ENCODE measurements around the gene CAMK4. TPM values are rescaled to one million over a fixed set of nuclear protein-coding genes. Genes with fewer than 3 reads are reported as not detected.
A peak's percentile ranks its signal among the peaks of the same experiment; 100 is the strongest.

Gene CAMK4
- total RNA-seq, 1 donor from 2014 or later = 3.8 TPM

DNA sequence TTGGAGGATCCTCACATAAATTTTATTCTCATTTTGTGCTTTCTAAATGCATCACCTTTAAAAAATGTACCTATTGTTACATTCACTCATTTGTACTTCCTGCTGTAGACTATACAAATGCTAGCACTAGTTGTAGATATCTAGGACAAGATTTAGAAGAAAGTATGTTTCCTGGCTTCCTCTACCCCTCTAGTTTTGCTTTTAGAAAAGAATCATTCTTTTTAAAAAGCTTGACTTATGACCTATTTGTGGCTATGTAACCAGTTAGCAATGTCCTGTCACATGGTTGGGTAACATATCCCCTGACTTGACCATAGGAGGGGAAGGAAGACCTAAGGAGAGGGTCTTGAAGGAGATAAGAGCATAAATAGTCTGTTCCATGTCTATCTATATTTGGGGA, 13.3 kb downstream of the CAMK4 start:
- Mint-ChIP-seq H3K9me3 (ENCODE audit: unreplicated experiment) (no peaks in the 10 kb centered on the region), H3K4me3 (ENCODE audit: unreplicated experiment) (no peak overlapping the region), H3K4me1 (ENCODE audit: low read depth, unreplicated experiment) (peaks cover 12% of the 10 kb centered on the region), H3K27ac (ENCODE audit: unreplicated experiment) (peak overlapping the region; percentile 77), H3K36me3 (ENCODE audit: low read depth, unreplicated experiment) (peaks cover 2% of the 10 kb centered on the region), H3K27me3 (ENCODE audit: low read depth, unreplicated experiment) (peaks cover 2% of the 10 kb centered on the region)
- no peaks in the 10 kb centered on the region for H3K79me2 ChIP-seq (ENCODE audit: insufficient read depth, low read length)
- no peaks in the 10 kb centered on the region for H3K36me3 ChIP-seq (ENCODE audit: insufficient read depth, low read length)
- H2AFZ ChIP-seq (ENCODE audit: low read depth, low read length) = no peak overlapping the region
- no peak overlapping the region for H3K9ac ChIP-seq (ENCODE audit: low read length)
- DNase-seq (ENCODE audit: low read depth) (peak; percentile 47), FAIRE-seq (no peak)
- no peak for TF ChIP-seq EZH2 (IDR thresholded peaks at IDR 0.05; ENCODE audit: insufficient read depth, low read length)
- TF ChIP-seq, protein P1, sequence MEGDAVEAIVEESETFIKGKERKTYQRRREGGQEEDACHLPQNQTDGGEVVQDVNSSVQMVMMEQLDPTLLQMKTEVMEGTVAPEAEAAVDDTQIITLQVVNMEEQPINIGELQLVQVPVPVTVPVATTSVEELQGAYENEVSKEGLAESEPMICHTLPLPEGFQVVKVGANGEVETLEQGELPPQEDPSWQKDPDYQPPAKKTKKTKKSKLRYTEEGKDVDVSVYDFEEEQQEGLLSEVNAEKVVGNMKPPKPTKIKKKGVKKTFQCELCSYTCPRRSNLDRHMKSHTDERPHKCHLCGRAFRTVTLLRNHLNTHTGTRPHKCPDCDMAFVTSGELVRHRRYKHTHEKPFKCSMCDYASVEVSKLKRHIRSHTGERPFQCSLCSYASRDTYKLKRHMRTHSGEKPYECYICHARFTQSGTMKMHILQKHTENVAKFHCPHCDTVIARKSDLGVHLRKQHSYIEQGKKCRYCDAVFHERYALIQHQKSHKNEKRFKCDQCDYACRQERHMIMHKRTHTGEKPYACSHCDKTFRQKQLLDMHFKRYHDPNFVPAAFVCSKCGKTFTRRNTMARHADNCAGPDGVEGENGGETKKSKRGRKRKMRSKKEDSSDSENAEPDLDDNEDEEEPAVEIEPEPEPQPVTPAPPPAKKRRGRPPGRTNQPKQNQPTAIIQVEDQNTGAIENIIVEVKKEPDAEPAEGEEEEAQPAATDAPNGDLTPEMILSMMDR (IDR thresholded peaks at IDR 0.05; ENCODE audit: insufficient read depth, low read depth, low read length) = no peak
- H3K4me2 ChIP-seq (ENCODE audit: low read length) = peak overlapping the region; percentile 33
- H3K27me3 ChIP-seq (ENCODE audit: insufficient read depth, low read length) = no peaks in the 10 kb centered on the region
- H3K4me1 ChIP-seq (ENCODE audit: insufficient read depth, low read length) = no peaks in the 10 kb centered on the region
- H3K9me3 ChIP-seq (ENCODE audit: insufficient read depth, low read depth, low read length) = no peaks in the 10 kb centered on the region
- no peaks in the 10 kb centered on the region for H4K20me1 ChIP-seq (ENCODE audit: insufficient read depth, low read length)
- no peak overlapping the region for H3K4me3 ChIP-seq (ENCODE audit: insufficient read depth, low read depth, low read length)
- H3K27ac ChIP-seq (ENCODE audit: low read depth, low read length) = no peak overlapping the region

DNA sequence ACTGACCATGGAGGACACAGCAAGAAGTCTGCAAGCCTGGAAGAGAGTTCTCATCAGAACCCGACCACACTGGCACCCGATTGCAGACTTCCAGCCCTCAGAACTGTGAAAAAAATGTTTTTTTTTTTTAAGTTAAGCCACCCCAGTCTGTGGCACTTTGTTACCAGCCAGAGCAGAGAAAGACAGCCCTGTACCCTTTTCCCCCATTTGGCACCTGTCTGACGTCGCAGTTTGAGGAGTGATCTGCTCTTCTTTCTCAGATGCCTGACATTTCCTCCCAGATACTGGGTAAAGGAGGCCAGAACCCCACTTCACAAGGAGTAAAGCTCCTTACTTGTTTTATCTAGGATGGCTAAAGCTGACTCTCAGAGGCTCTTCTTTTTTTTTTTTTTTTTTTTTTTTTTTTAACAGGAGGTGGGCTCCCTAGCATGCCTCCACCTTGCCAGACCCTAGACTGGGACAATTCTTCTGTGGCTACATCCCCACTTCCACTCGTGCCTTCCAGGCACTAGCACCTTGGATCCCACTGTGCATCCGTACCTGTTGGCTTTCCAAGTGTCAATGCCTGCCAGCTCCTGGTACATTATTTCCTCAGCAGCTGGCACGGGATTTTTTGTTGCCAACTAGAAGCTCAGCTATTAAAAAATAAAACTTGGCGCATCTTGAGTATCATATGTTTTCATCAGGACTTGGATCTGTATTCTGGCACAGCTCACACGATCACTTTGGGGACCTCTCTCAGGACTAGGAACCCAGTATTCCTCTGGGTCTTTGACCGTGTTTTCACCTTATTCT, 14.4 kb downstream of the CAMK4 start:
- no peak for FAIRE-seq
- TF ChIP-seq, protein P1 (IDR thresholded peaks at IDR 0.05; ENCODE audit: insufficient read depth, low read depth, low read length) = no peak

DNA sequence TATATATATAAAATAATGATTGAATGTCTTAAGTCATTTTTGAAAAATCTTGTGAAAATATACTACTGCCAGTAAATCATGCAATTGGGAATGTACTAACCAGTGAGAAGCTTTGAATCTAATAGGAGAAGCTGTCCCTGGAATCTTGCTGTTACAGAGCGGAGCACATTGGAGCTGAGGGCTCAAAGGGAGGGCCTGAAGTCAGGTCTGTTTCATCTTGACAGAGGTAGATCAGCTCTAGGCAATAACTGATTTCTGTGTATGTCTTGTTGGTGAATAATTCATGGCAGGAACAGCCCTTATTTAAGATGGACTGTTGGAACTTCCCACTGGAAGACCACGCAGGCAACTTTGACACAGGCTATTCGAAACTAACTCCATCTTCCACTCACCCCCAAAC, 17.5 kb downstream of the CAMK4 start:
- Mint-ChIP-seq H3K4me3 (ENCODE audit: unreplicated experiment) (no peak overlapping the region), H3K4me1 (ENCODE audit: low read depth, unreplicated experiment) (peaks cover 10% of the 10 kb centered on the region), H3K9me3 (ENCODE audit: unreplicated experiment) (no peaks in the 10 kb centered on the region), H3K27me3 (ENCODE audit: low read depth, unreplicated experiment) (no peaks in the 10 kb centered on the region), H3K27ac (ENCODE audit: unreplicated experiment) (no peak overlapping the region), H3K36me3 (ENCODE audit: low read depth, unreplicated experiment) (no peaks in the 10 kb centered on the region)
- no peak overlapping the region for H3K4me2 ChIP-seq (ENCODE audit: low read length)
- H3K79me2 ChIP-seq (ENCODE audit: insufficient read depth, low read length) = no peaks in the 10 kb centered on the region
- no peak overlapping the region for H2AFZ ChIP-seq (ENCODE audit: low read depth, low read length)
- no peak overlapping the region for H3K27ac ChIP-seq (ENCODE audit: low read depth, low read length)
- no peak for FAIRE-seq
- no peak overlapping the region for H3K9ac ChIP-seq (ENCODE audit: low read length)
- H4K20me1 ChIP-seq (ENCODE audit: insufficient read depth, low read length) = no peaks in the 10 kb centered on the region
- TF ChIP-seq, protein P1 (IDR thresholded peaks at IDR 0.05; ENCODE audit: insufficient read depth, low read depth, low read length) = no peak
- no peaks in the 10 kb centered on the region for H3K4me1 ChIP-seq (ENCODE audit: insufficient read depth, low read length)
- DNase-seq (ENCODE audit: low read depth) = no peak
- H3K27me3 ChIP-seq (ENCODE audit: insufficient read depth, low read length) = no peaks in the 10 kb centered on the region
- no peaks in the 10 kb centered on the region for H3K36me3 ChIP-seq (ENCODE audit: insufficient read depth, low read length)
- H3K4me3 ChIP-seq (ENCODE audit: insufficient read depth, low read depth, low read length) = no peak overlapping the region
- H3K9me3 ChIP-seq (ENCODE audit: insufficient read depth, low read depth, low read length) = no peaks in the 10 kb centered on the region

More for the DNA sequence above, 14.4 kb downstream of the CAMK4 start:
- Mint-ChIP-seq H3K4me3 (ENCODE audit: unreplicated experiment) (no peak overlapping the region), H3K27ac (ENCODE audit: unreplicated experiment) (no peak overlapping the region), H3K27me3 (ENCODE audit: low read depth, unreplicated experiment) (peaks cover 2% of the 10 kb centered on the region), H3K4me1 (ENCODE audit: low read depth, unreplicated experiment) (peaks cover 12% of the 10 kb centered on the region), H3K9me3 (ENCODE audit: unreplicated experiment) (no peaks in the 10 kb centered on the region), H3K36me3 (ENCODE audit: low read depth, unreplicated experiment) (peaks cover 2% of the 10 kb centered on the region)
- H3K27ac ChIP-seq (ENCODE audit: low read depth, low read length) = no peak overlapping the region
- no peak overlapping the region for H3K4me3 ChIP-seq (ENCODE audit: insufficient read depth, low read depth, low read length)
- H3K4me1 ChIP-seq (ENCODE audit: insufficient read depth, low read length) = no peaks in the 10 kb centered on the region
- no peak overlapping the region for H3K4me2 ChIP-seq (ENCODE audit: low read length)
- H3K79me2 ChIP-seq (ENCODE audit: insufficient read depth, low read length) = no peaks in the 10 kb centered on the region
- no peaks in the 10 kb centered on the region for H3K27me3 ChIP-seq (ENCODE audit: insufficient read depth, low read length)
- no peaks in the 10 kb centered on the region for H3K36me3 ChIP-seq (ENCODE audit: insufficient read depth, low read length)
- no peak overlapping the region for H2AFZ ChIP-seq (ENCODE audit: low read depth, low read length)
- no peak for DNase-seq (ENCODE audit: low read depth)
- H3K9ac ChIP-seq (ENCODE audit: low read length) = no peak overlapping the region
- H3K9me3 ChIP-seq (ENCODE audit: insufficient read depth, low read depth, low read length) = no peaks in the 10 kb centered on the region
- H4K20me1 ChIP-seq (ENCODE audit: insufficient read depth, low read length) = no peaks in the 10 kb centered on the region
